Heart right ventricle (tissue), 16 donors: ENCODE results near the gene KLHDC1. TPM values are rescaled to one million over a fixed set of nuclear protein-coding genes. Genes with fewer than 3 reads are reported as not detected.
"Not testable (repeated sequence)": the region's sequence is repeated elsewhere in the genome, so short reads cannot be mapped to it uniquely, and the experiment has no call there.

ENCODE experiments used
- ATAC-seq, 8 donors: fragments of 200-7000 bp; cut with Tn5 transposase; one replicate each; pipeline ENCODE4 v1.9.1; 2020; ENCODE audit warnings: mild to moderate bottlenecking in 8 of 8, moderate library complexity in 8 of 8, moderate number of reproducible peaks in 1 of 8
- DNase-seq, 2 donors: peaks; one replicate each; pipeline ENCODE4 v3.0.0-alpha.2; 2020
- H3K27ac ChIP-seq, 10 donors: fragments of 200-600 bp; sonication (generic) in 2 of 10; one replicate each; pipeline versions ENCODE4 v1.5.0 to v1.8.0; 2020 to 2022; ENCODE audit warnings: mild to moderate bottlenecking in 3 of 10
- H3K27me3 ChIP-seq, 7 donors: fragments of 200-600 bp; one replicate each; pipeline ENCODE4 v1.8.0; 2021 to 2022; ENCODE audit warnings: mild to moderate bottlenecking in 2 of 7
- H3K36me3 ChIP-seq, 9 donors: fragments of 200-600 bp; sonication (generic) in 1 of 9; one replicate each; pipeline versions ENCODE4 v1.5.0 to v1.8.0; 2020 to 2022; ENCODE audit warnings: mild to moderate bottlenecking in 2 of 9
- H3K4me1 ChIP-seq, 9 donors: fragments of 200-600 bp; sonication (generic) in 1 of 9; one replicate each; pipeline versions ENCODE4 v1.5.0 to v1.8.0; 2020 to 2022; ENCODE audit warnings: mild to moderate bottlenecking in 4 of 9
- H3K4me3 ChIP-seq, 10 donors: fragments of 200-600 bp; sonication (generic) in 2 of 10; one replicate each; pipeline versions ENCODE4 v1.5.0 to v1.8.0; 2020 to 2022; ENCODE audit warnings: mild to moderate bottlenecking in 7 of 10, moderate library complexity in 2 of 10
- H3K9me3 ChIP-seq, 11 donors: fragments of 200-600 bp in 10 of 11; sonication (generic) in 2 of 11; one replicate each; pipeline versions ENCODE4 v1.5.0 to v1.8.0; 2013 to 2022; ENCODE audit warnings: mild to moderate bottlenecking in 2 of 11, control low read depth in 1 of 11, moderate library complexity in 1 of 11
- WGBS, 2 donors: extraction: QIAGEN DNeasy Blood & Tissue Kit; methylation state at CpG; one replicate each; pipeline ENCODE4 v1.1.7; 2013; ENCODE audit warnings: inconsistent platforms in 1 of 2; 5-methylcytosine and 5-hydroxymethylcytosine counted together
- intact Hi-C, 10 donors: fragments of 100-400 bp; cut with DNase I; formaldehyde crosslinking; loops; one replicate each; pipeline versions ENCODE4 v1.11.1 to v1.14.2; 2022
- long read RNA-seq, 3 donors: library from polyadenylated mRNA; unstranded; transcript quantifications; one replicate each; pipeline ENCODE4 v2.0.0, GENCODE V29; 2020 to 2021
- polyA plus RNA-seq, 2 donors: library from polyadenylated mRNA; stranded (reverse); fragments of 200-250 nt; gene quantifications; one replicate each; pipeline ENCODE4 v1.2.3, GENCODE V29; 2013
- total RNA-seq, 10 donors: library from RNA; stranded (reverse); fragmentation: NEBNext Ultra II Directional in 3 of 10; extraction: Animal tissue kit (Norgen Biotek cat#: 25700) in 3 of 10; gene quantifications; one replicate each; pipeline versions ENCODE4 v1.2.1 to v1.2.4, GENCODE V29; 2021 to 2023
- TF ChIP-seq, protein P1 (sequence below), 9 donors: fragments of 200-600 bp; sonication (generic) in 2 of 9; IDR thresholded peaks; one replicate each; pipeline versions ENCODE4 v1.5.0 to v1.8.0; 2021 to 2022; ENCODE audit warnings: antibody characterized with exemption in 9 of 9, mild to moderate bottlenecking in 5 of 9, moderate library complexity in 1 of 9
- donor health status: Arrhythmogenic right ventricular cardiomyopathy.
- donor health status: ischemic (EF 13 %, LVEDD 7.1; RV severe dilation, severe dysfunction).
- donor health status: healthy with polysubstance abuse.
- donor health status: DM: no; HTN: yes; CAD: no.
- donor health status: DM: no; HTN: no; CAD: no.
- donor health status: ischemic (EF 25% LVEDD 6.9; RV normal size, moderate dysfunction).
- donor health status: ischemic (EF 25% LVEDD 5.7; RV mildly dilated, moderate dysfunction).
- donor health status: healthy.
- donor health status: DM: yes; HTN: yes; CAD: no.
- donor health status: Ischemic cardiomyopathy.
- donor health status: ischemic (EF 35%, LVEDD 5.7; RV mildly dilated, moderate dysfunction).
- donor health status: nonischemic (EF 11% LVEDD 7.7; RV severe dilation, severe dysfunction).
- donor health status: DM: yes; HTN: yes; CAD: no.
- donor health status: PGD.
- donor health status: ischemic (EF 29% LVEDD 5.4; RV normal size, mild dysfunction).
- donor health status: nonischemic (EF 23%, LVEDD 6.1; RV moderate dilation, normal function).

KLHDC1 gene, protein sequence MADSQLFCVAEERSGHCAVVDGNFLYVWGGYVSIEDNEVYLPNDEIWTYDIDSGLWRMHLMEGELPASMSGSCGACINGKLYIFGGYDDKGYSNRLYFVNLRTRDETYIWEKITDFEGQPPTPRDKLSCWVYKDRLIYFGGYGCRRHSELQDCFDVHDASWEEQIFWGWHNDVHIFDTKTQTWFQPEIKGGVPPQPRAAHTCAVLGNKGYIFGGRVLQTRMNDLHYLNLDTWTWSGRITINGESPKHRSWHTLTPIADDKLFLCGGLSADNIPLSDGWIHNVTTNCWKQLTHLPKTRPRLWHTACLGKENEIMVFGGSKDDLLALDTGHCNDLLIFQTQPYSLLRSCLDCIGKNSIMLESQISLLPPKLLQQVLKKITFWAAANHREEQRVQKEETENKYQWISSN
- total RNA-seq (1 to 10 TPM; 5.0 to 8.1 (median 7.4) TPM), polyA plus RNA-seq (1 to 10 TPM in 1 of 2 donors, under 1 TPM in 1; 0.99 to 6.9 TPM)
- long read RNA-seq, donor 1, transcript KLHDC1-201 (13 exons, 2,691 nt), result major isoform, 9 of 10 reads
- long read RNA-seq, donor 1, partial matches to known transcripts, result 0 of 10 reads
- long read RNA-seq, donor 1, other reads (novel, unspliced or antisense), result 1 of 10 reads
- long read RNA-seq, donor 2, transcript KLHDC1-201 (13 exons, 2,691 nt), result major isoform, 7 of 12 reads
- long read RNA-seq, donor 2, partial matches to known transcripts, result 1 of 12 reads
- long read RNA-seq, donor 2, other reads (novel, unspliced or antisense), result 4 of 12 reads
- long read RNA-seq, donor 3, transcript KLHDC1-201 (13 exons, 2,691 nt), result major isoform, 11 of 14 reads
- long read RNA-seq, donor 3, partial matches to known transcripts, result 0 of 14 reads
- long read RNA-seq, donor 3, other reads (novel, unspliced or antisense), result 3 of 14 reads

DNA sequence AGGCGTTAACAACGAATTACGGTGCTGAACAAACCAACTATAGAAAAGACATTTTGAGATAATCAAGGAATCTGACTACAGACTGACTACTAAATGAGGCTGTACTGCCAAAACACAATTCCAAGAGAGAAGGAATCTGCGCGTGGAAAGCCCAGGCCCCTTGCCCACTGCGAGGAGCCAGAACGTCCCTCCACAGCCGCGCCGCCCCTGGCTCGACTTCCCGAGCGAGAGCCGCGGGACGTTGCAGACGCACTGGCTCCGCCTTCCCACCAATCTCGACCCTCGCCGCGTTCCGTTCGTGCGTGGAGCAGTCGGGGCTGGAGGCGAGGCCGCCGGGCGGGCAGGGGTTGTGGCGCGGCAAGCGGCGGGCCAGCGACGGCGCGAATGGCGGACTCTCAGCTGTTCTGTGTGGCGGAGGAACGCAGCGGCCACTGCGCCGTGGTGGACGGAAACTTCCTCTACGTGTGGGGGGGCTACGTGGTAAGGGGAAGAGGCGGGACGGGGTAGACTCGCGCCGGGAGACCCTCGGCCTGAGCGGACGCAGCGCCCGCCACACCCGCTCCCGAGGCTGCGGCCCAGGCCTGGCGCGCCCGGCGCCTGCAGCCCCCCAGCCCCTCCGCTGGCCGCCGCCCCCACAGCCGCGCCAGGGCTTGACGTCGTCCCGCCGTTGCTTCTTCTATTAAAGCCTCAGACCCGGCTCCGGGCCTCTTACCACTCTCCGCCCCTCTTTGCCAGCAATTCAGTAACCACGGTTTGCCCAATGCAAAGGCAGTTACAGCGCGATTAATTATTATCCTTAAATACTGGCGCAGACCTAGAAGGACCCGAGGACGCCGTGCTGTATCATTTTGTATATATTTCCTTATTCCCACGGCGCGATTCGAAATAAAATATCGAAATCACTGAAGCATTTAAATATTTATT, at the start of gene KLHDC1:
Gene KLHDC1, plus strand, starts transcription at position 310 of the 924 bp plus-strand sequence. Its CDS starts 75 bp downstream, at position 385.
- Histone ChIP-seq H3K4me3 (peak within 1 kb of the TSS; percentile 36 to 88 (median 72)), H3K27me3 (no peaks in the 10 kb centered on the region), H3K4me1 (peaks cover 6 to 33% (median 17%) of the 10 kb centered on the region in 9 donors), H3K27ac (peak within 1 kb of the TSS; percentile 85 to 99 (median 95)), H3K36me3 (peaks cover 0 to 14% (median 0%) of the 10 kb centered on the region in 9 donors), H3K9me3 (no peaks in the 10 kb centered on the region)
- DNase-seq (peak; percentile 90 to 93), ATAC-seq (peak; percentile 91 to 96 (median 94))
- TF ChIP-seq, protein P1, sequence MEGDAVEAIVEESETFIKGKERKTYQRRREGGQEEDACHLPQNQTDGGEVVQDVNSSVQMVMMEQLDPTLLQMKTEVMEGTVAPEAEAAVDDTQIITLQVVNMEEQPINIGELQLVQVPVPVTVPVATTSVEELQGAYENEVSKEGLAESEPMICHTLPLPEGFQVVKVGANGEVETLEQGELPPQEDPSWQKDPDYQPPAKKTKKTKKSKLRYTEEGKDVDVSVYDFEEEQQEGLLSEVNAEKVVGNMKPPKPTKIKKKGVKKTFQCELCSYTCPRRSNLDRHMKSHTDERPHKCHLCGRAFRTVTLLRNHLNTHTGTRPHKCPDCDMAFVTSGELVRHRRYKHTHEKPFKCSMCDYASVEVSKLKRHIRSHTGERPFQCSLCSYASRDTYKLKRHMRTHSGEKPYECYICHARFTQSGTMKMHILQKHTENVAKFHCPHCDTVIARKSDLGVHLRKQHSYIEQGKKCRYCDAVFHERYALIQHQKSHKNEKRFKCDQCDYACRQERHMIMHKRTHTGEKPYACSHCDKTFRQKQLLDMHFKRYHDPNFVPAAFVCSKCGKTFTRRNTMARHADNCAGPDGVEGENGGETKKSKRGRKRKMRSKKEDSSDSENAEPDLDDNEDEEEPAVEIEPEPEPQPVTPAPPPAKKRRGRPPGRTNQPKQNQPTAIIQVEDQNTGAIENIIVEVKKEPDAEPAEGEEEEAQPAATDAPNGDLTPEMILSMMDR (IDR thresholded peaks at IDR 0.05), result no peak
- 0 to 1% methylated on average over 76 to 88 of the region's 88 CpGs for WGBS, 2 donors
- intact Hi-C loops, result loop anchor here in 7 of 10 donors (5.0 to 10.0 kb wide), 3 partner anchors 58 to 74 kb away; partner anchors contain the start of genes KLHDC2 (in 2 of the 7) and DNAAF2 (in 1 of the 7)

- Histone ChIP-seq H3K9me3 (no peaks in the 10 kb centered on the region), H3K27ac (no peak overlapping the region), H3K4me1 (no peaks in the 10 kb centered on the region), H3K36me3 (peaks cover 0 to 6% (median 0%) of the 10 kb centered on the region in 9 donors), H3K27me3 (no peaks in the 10 kb centered on the region), H3K4me3 (no peak overlapping the region)
- ATAC-seq (no peak), DNase-seq (no peak)
- WGBS, 2 donors, result 97 to 98% methylated on average over 6 of the region's 6 CpGs
- intact Hi-C loops, result no loop called here
- TF ChIP-seq, protein P1 (IDR thresholded peaks at IDR 0.05), result no peak
Observed at GRCh38 chr14:49653508-49653907, 39.4 kb upstream of the KLHDC1 start.

- TF ChIP-seq, protein P1 (IDR thresholded peaks at IDR 0.05), result no peak
- WGBS, 2 donors, result 93 to 94% methylated on average over 3 of the region's 3 CpGs
Observed at GRCh38 chr14:49654511-49654910, 38.4 kb upstream of the KLHDC1 start.

GRCh38 chr14:49657500-49657899, 35.4 kb upstream of the KLHDC1 start:
- H3K27me3 ChIP-seq, DNase-seq, ATAC-seq, H3K4me1 ChIP-seq, intact Hi-C loops, H3K27ac ChIP-seq, H3K36me3 ChIP-seq, H3K4me3 ChIP-seq, H3K9me3 ChIP-seq: not testable (repeated sequence)
- WGBS, 2 donors, result 94 to 97% methylated on average over 6 of the region's 6 CpGs

More at GRCh38 chr14:49654511-49654910, 38.4 kb upstream of the KLHDC1 start:
- H3K27ac ChIP-seq, result no peak overlapping the region
- H3K9me3 ChIP-seq, result no peaks in the 10 kb centered on the region
- DNase-seq (no peak), ATAC-seq (no peak)
- H3K4me3 ChIP-seq, result no peak overlapping the region
- intact Hi-C loops, result no loop called here
- no peaks in the 10 kb centered on the region for H3K4me1 ChIP-seq
- no peaks in the 10 kb centered on the region for H3K27me3 ChIP-seq
- peaks cover 0 to 6% (median 0%) of the 10 kb centered on the region in 9 donors for H3K36me3 ChIP-seq
